Right lobe of liver (tissue), 4 donors: ENCODE results near the gene CHRDL1.

Source experiments
- CTCF ChIP-seq, 4 donors: fragments of 200-600 bp in 3 of 4; fragments of 450-650 bp in 1 of 4; IDR thresholded peaks; one replicate each; pipeline versions ENCODE4 v1.5.1 to v1.8.0; 2016 to 2022; ENCODE audit warnings: antibody characterized with exemption in 4 of 4, mild to moderate bottlenecking in 2 of 4
- POLR2A ChIP-seq: fragments of 450-650 bp; IDR thresholded peaks from one replicate; pipeline ENCODE4 v1.6.1; 2017; ENCODE audit warnings: antibody characterized with exemption, mild to moderate bottlenecking
- donor health status: DM: no; HTN: no; CAD: no.
- donor health status: DM: no; HTN: no; CAD: no.
- donor health status: DM: no; HTN: yes; CAD: no.

- TF ChIP-seq CTCF (IDR thresholded peaks at IDR 0.05) (no peak), POLR2A (no peak)
Measured at GRCh38 chrX:110691446-110691845, 104.2 kb downstream of the CHRDL1 start.
